WTC11 (cell line): ENCODE data around the gene ZCRB1. TPM values are rescaled to one million over a fixed set of nuclear protein-coding genes. Genes with fewer than 3 reads are reported as not detected.
"Not testable (repeated sequence)": the region's sequence is repeated elsewhere in the genome, so short reads cannot be mapped to it uniquely, and the experiment has no call there.

Experiments used
- ATAC-seq: fragments of 200-7000 bp; cut with Tn5 transposase; 2 replicates; pipeline ENCODE4 v1.10.0; 2021; ENCODE audit warnings: mild to moderate bottlenecking, moderate library complexity
- CTCF ChIA-PET: fragments of 300-600 bp; sonication (Branson Sonifier 250); formaldehyde crosslinking; loops from one replicate; lab custom pipeline; 2021; ENCODE audit warnings: antibody characterized with exemption; lab: Charles Lee
- POLR2A ChIA-PET: fragments of 350-600 bp; sonication (Branson Sonifier 250); formaldehyde crosslinking; loops from one replicate; lab custom pipeline; 2021; ENCODE audit warnings: antibody characterized with exemption; lab: Charles Lee
- DNase-seq: peaks from one replicate; pipeline ENCODE4 v3.0.0; 2021; ENCODE audit warnings: low spot score
- H3K27ac Mint-ChIP-seq: 2 replicates; pipeline ENCODE4 v1.8.0; 2021; ENCODE audit warnings: mixed read lengths
- H3K27me3 Mint-ChIP-seq: 2 replicates; pipeline ENCODE4 v1.8.0; 2021; ENCODE audit warnings: low read depth, mild to moderate bottlenecking, moderate library complexity, mixed read lengths
- H3K36me3 Mint-ChIP-seq: 2 replicates; pipeline ENCODE4 v1.8.0; 2021; ENCODE audit warnings: mixed read lengths
- H3K4me1 Mint-ChIP-seq: 2 replicates; pipeline ENCODE4 v1.8.0; 2022; ENCODE audit warnings: mixed read lengths
- H3K4me3 Mint-ChIP-seq: 2 replicates; pipeline ENCODE4 v1.8.0; 2021; ENCODE audit warnings: mild to moderate bottlenecking, moderate library complexity, mixed read lengths
- H3K9me3 Mint-ChIP-seq: 2 replicates; pipeline ENCODE4 v1.8.0; 2021; ENCODE audit warnings: mixed read lengths
- ATF6 ChIP-seq: sonication (generic); formaldehyde crosslinking; IDR thresholded peaks from 2 replicates; pipeline ENCODE4 v1.8.1; 2023; ENCODE audit warnings: mild to moderate bottlenecking, missing genetic modification reagents
- FOXK1 ChIP-seq: sonication (generic); formaldehyde crosslinking; IDR thresholded peaks from 2 replicates; pipeline ENCODE4 v1.8.0; 2022; ENCODE audit warnings: mild to moderate bottlenecking, moderate library complexity, missing genetic modification reagents
- GRHL2 ChIP-seq: fragments of 250-450 bp; sonication (Bioruptor Pico); IDR thresholded peaks from 2 replicates; pipeline ENCODE4 v1.8.0; 2022; ENCODE audit warnings: mild to moderate bottlenecking, moderate library complexity; ENCODE audit not compliant: insufficient replicate concordance, severe bottlenecking
- MXD4 ChIP-seq: fragments of 250-450 bp; sonication (Bioruptor Pico); IDR thresholded peaks from 2 replicates; pipeline ENCODE4 v1.8.0; 2021; ENCODE audit warnings: mild to moderate bottlenecking, moderate library complexity, borderline replicate concordance
- MYBL2 ChIP-seq: sonication (generic); formaldehyde crosslinking; IDR thresholded peaks from 2 replicates; pipeline ENCODE4 v1.8.1; 2023; ENCODE audit warnings: mild to moderate bottlenecking, moderate library complexity, missing genetic modification reagents
- RELA ChIP-seq: sonication (generic); formaldehyde crosslinking; IDR thresholded peaks from 2 replicates; pipeline ENCODE4 v1.8.1; 2022; ENCODE audit warnings: missing genetic modification reagents, mild to moderate bottlenecking, borderline replicate concordance
- RORB ChIP-seq: fragments of 250-450 bp; sonication (Bioruptor Pico); IDR thresholded peaks from 2 replicates; pipeline ENCODE4 v1.9.0; 2021; ENCODE audit warnings: mild to moderate bottlenecking
- SMAD4 ChIP-seq: sonication (generic); formaldehyde crosslinking; IDR thresholded peaks from 2 replicates; pipeline ENCODE4 v1.8.0; 2022; ENCODE audit warnings: mild to moderate bottlenecking, missing genetic modification reagents
- STAT6 ChIP-seq: sonication (generic); formaldehyde crosslinking; conservative IDR thresholded peaks from 2 replicates; pipeline ENCODE4 v1.8.1; 2023; ENCODE audit warnings: mild to moderate bottlenecking, low read depth, missing genetic modification reagents, moderate library complexity
- TCF7 ChIP-seq: sonication (generic); formaldehyde crosslinking; IDR thresholded peaks from 2 replicates; pipeline ENCODE4 v1.8.0; 2022; ENCODE audit warnings: mild to moderate bottlenecking, low read depth, missing genetic modification reagents, moderate library complexity
- USF2 ChIP-seq: sonication (generic); formaldehyde crosslinking; IDR thresholded peaks from 2 replicates; pipeline ENCODE4 v1.8.1; 2023; ENCODE audit warnings: mild to moderate bottlenecking, missing genetic modification reagents, moderate library complexity
- ZNF219 ChIP-seq: sonication (generic); formaldehyde crosslinking; IDR thresholded peaks from 2 replicates; pipeline ENCODE4 v1.8.0; 2023; ENCODE audit warnings: missing genetic modification reagents, mild to moderate bottlenecking, borderline replicate concordance
- ZNF317 ChIP-seq: sonication (generic); formaldehyde crosslinking; IDR thresholded peaks from 2 replicates; pipeline ENCODE4 v1.8.1; 2023; ENCODE audit warnings: low read depth, mild to moderate bottlenecking, moderate library complexity, missing genetic modification reagents, borderline replicate concordance
- ZNF423 ChIP-seq: fragments of 250-450 bp; sonication (Bioruptor Pico); IDR thresholded peaks from 2 replicates; pipeline ENCODE4 v2.1.2; 2022; ENCODE audit warnings: mild to moderate bottlenecking, moderate library complexity
- ZSCAN18 ChIP-seq: fragments of 250-450 bp; sonication (Bioruptor Pico); IDR thresholded peaks from 2 replicates; pipeline ENCODE4 v2.1.2; 2022; ENCODE audit warnings: mild to moderate bottlenecking, moderate library complexity
- total RNA-seq: library from RNA; stranded (reverse); gene quantifications from 3 replicates; pipeline ENCODE4 v1.2.3, GENCODE V29; 2021

The ZCRB1 gene
- total RNA-seq, 1 experiment from 2014 or later, result 58.3 TPM

GRCh38 chr12:42350021-42350407 lies 24.1 kb upstream of the ZCRB1 start:
- H3K27me3 Mint-ChIP-seq, H3K4me1 Mint-ChIP-seq, H3K9me3 Mint-ChIP-seq, H3K27ac Mint-ChIP-seq, POLR2A ChIA-PET, ATAC-seq, H3K4me3 Mint-ChIP-seq, DNase-seq, CTCF ChIA-PET: not testable (repeated sequence)
- peaks cover 30% of the 10 kb centered on the region for H3K36me3 Mint-ChIP-seq

GRCh38 chr12:42349119-42350020 lies 23.5 kb upstream of the ZCRB1 start:
- H3K4me1 Mint-ChIP-seq, H3K27me3 Mint-ChIP-seq, ATAC-seq, CTCF ChIA-PET, H3K27ac Mint-ChIP-seq, H3K4me3 Mint-ChIP-seq, H3K9me3 Mint-ChIP-seq, POLR2A ChIA-PET, DNase-seq: not testable (repeated sequence)
- H3K36me3 Mint-ChIP-seq, result peaks cover 29% of the 10 kb centered on the region

GRCh38 chr12:42346403-42347002 lies 20.6 kb upstream of the ZCRB1 start:
- TF ChIP-seq RORB (CRISPR knock-in tag) (no peak), FOXK1 (CRISPR knock-in tag) (no peak), RELA (CRISPR knock-in tag) (no peak), ZSCAN18 (CRISPR knock-in tag) (no peak), STAT6 (CRISPR knock-in tag) (no peak), GRHL2 (no peak), ZNF219 (CRISPR knock-in tag) (no peak), ZNF317 (CRISPR knock-in tag) (no peak), USF2 (CRISPR knock-in tag) (no peak)
- TF ChIP-seq, all 79 proteins: peak for 0
- ATAC-seq (no peak), DNase-seq (no peak)
- Mint-ChIP-seq H3K27ac (no peak overlapping the region), H3K9me3 (0 out of 2 replicates have a peak, but pooled peaks cover 4% of the 10 kb centered on the region), H3K36me3 (peaks cover 15% of the 10 kb centered on the region), H3K27me3 (no peaks in the 10 kb centered on the region; the same call in 1 of the 2 replicates), H3K4me3 (no peak overlapping the region), H3K4me1 (0 out of 2 replicates have a peak, but pooled peaks cover 3% of the 10 kb centered on the region)
- ChIA-PET POLR2A (no interaction called here), CTCF (no interaction called here)

- Mint-ChIP-seq H3K27ac (no peak overlapping the region), H3K4me3 (no peak overlapping the region), H3K27me3 (no peaks in the 10 kb centered on the region; the same call in 1 of the 2 replicates), H3K9me3 (no peaks in the 10 kb centered on the region), H3K4me1 (no peaks in the 10 kb centered on the region), H3K36me3 (peaks cover 2% of the 10 kb centered on the region; the same call in 1 of the 2 replicates)
- CTCF ChIA-PET, result no interaction called here
- POLR2A ChIA-PET, result no interaction called here
- ATAC-seq (no peak), DNase-seq (no peak)
- TF ChIP-seq MXD4 (no peak), MYBL2 (no peak), USF2 (CRISPR knock-in tag) (no peak), ATF6 (no peak), TCF7 (no peak), STAT6 (CRISPR knock-in tag) (no peak), ZNF423 (no peak), SMAD4 (no peak)
Observed at GRCh38 chr12:42343721-42344120, 17.8 kb upstream of the ZCRB1 start.
